H1 (cell line): Measurements from ENCODE around the gene NARS2. TPM values are rescaled to one million over a fixed set of nuclear protein-coding genes. Genes with fewer than 3 reads are reported as not detected.

Source experiments
- CTCF ChIA-PET: fragments of 300-600 bp; sonication (Branson Sonifier 250); formaldehyde crosslinking; loops from one replicate; lab custom pipeline; 2021; ENCODE audit not compliant: partially characterized antibody; lab: Charles Lee
- POLR2A ChIA-PET: fragments of 300-600 bp; sonication (Branson Sonifier 250); formaldehyde crosslinking; loops from one replicate; lab custom pipeline; 2021; ENCODE audit warnings: inconsistent platforms; ENCODE audit not compliant: partially characterized antibody; lab: Charles Lee
- DNase-seq, 2 experiments: peaks; one replicate each; pipeline versions ENCODE4 v3.0.0 to v3.0.0-alpha.2; 2010 to 2022; ENCODE audit warnings: low spot score in 2 of 2, low read depth in 1 of 2, mixed read lengths in 1 of 2
- FAIRE-seq: peaks from 2 replicates; lab custom pipeline; 2011; peaks lifted over from hg19 to GRCh38; lab: Jason Lieb, UNC
- H2AFZ ChIP-seq: 2 replicates; pipeline ENCODE4 v1.8.1; 2012; ENCODE audit warnings: low read length, inconsistent platforms
- H2AK5ac ChIP-seq: 2 replicates; pipeline ENCODE4 v1.6.1; 2013; ENCODE audit warnings: low read depth, low read length
- H2BK120ac ChIP-seq: replicated peaks from 2 replicates; pipeline ENCODE3; 2013; ENCODE audit warnings: low read depth, low read length, inconsistent platforms
- H2BK12ac ChIP-seq: 2 replicates; pipeline ENCODE4 v1.6.1; 2013; ENCODE audit warnings: low read depth, low read length
- H2BK15ac ChIP-seq: 2 replicates; pipeline ENCODE4 v1.6.1; 2013; ENCODE audit warnings: low read length
- H2BK20ac ChIP-seq: 2 replicates; pipeline ENCODE4 v1.6.1; 2013; ENCODE audit warnings: low read length
- H2BK5ac ChIP-seq: 2 replicates; pipeline ENCODE4 v1.6.1; 2013; ENCODE audit warnings: low read depth, low read length
- H3K14ac ChIP-seq: 2 replicates; pipeline ENCODE4 v1.6.1; 2013; ENCODE audit warnings: inconsistent platforms; ENCODE audit not compliant: insufficient read length
- H3K18ac ChIP-seq: 2 replicates; pipeline ENCODE4 v1.6.1; 2013; ENCODE audit warnings: low read length; ENCODE audit errors: extremely low read depth
- H3K23ac ChIP-seq: 2 replicates; pipeline ENCODE4 v1.6.1; 2013; ENCODE audit warnings: inconsistent platforms; ENCODE audit not compliant: insufficient read length
- H3K23me2 ChIP-seq: 2 replicates; pipeline ENCODE4 v1.6.1; 2013; ENCODE audit warnings: low read depth, low read length
- H3K27ac ChIP-seq: 2 replicates; pipeline ENCODE4 v1.6.1; 2011; ENCODE audit warnings: low read depth, low read length, inconsistent platforms
- H3K27me3 ChIP-seq, 4 experiments: replicated peaks in 1 of 4; 1 replicate in 1 of 4; 2 replicates in 3 of 4; pipeline versions ENCODE4 v1.6.1 to v1.8.1; 2011 to 2013; ENCODE audit warnings: low read length in 3 of 4, mild to moderate bottlenecking in 3 of 4, inconsistent platforms in 2 of 4, mixed read lengths in 2 of 4, moderate library complexity in 1 of 4; ENCODE audit not compliant: control insufficient read depth in 3 of 4, insufficient read depth in 3 of 4; ENCODE audit errors: extremely low read depth in 1 of 4
- H3K36me3 ChIP-seq, 4 experiments: 2 replicates each; pipeline versions ENCODE4 v1.6.1 to v1.8.1; 2011 to 2013; ENCODE audit warnings: mild to moderate bottlenecking in 4 of 4, low read length in 3 of 4, moderate library complexity in 2 of 4, control low read depth in 1 of 4, inconsistent platforms in 1 of 4; ENCODE audit not compliant: insufficient read depth in 4 of 4, control insufficient read depth in 2 of 4
- H3K4ac ChIP-seq: replicated peaks from 2 replicates; pipeline ENCODE3; 2013; ENCODE audit warnings: low read length, low read depth, mixed read lengths, inconsistent platforms; ENCODE audit not compliant: insufficient read length
- H3K4me1 ChIP-seq, 4 experiments: replicated peaks in 1 of 4; 1 replicate in 1 of 4; 2 replicates in 3 of 4; pipeline versions ENCODE4 v1.6.1 to v1.8.1; 2011 to 2013; ENCODE audit warnings: low read length in 3 of 4, inconsistent platforms in 2 of 4, mixed read lengths in 1 of 4; ENCODE audit not compliant: insufficient read depth in 4 of 4, control insufficient read depth in 3 of 4
- H3K4me2 ChIP-seq, 2 experiments: 2 replicates each; pipeline versions ENCODE4 v1.6.1 to v1.8.1; 2011 to 2013; ENCODE audit warnings: low read depth in 2 of 2, low read length in 2 of 2, control low read depth in 1 of 2, inconsistent platforms in 1 of 2, mild to moderate bottlenecking in 1 of 2; ENCODE audit not compliant: insufficient read depth in 1 of 2
- H3K4me3 ChIP-seq, 4 experiments: fragments of 200-600, 300-600 bp in 1 of 4; sonication (generic), shearing (Covaris generic), sonication (Bioruptor Twin) in 1 of 4; 2 replicates each; pipeline versions ENCODE4 v1.5.1 to v1.8.1; 2011 to 2016; ENCODE audit warnings: low read length in 4 of 4, low read depth in 3 of 4, control low read depth in 2 of 4, inconsistent platforms in 2 of 4, mild to moderate bottlenecking in 2 of 4, mixed read lengths in 1 of 4, moderate library complexity in 1 of 4; ENCODE audit not compliant: insufficient read depth in 2 of 4; ENCODE audit errors: extremely low read depth in 1 of 4
- H3K56ac ChIP-seq: replicated peaks from 2 replicates; pipeline ENCODE3; 2013; ENCODE audit warnings: low read depth, mild to moderate bottlenecking, mixed read lengths, low read length, inconsistent platforms; ENCODE audit not compliant: insufficient read length
- H3K79me1 ChIP-seq: 2 replicates; pipeline ENCODE4 v1.6.1; 2013; ENCODE audit warnings: low read depth, low read length, control low read depth
- H3K79me2 ChIP-seq, 2 experiments: 2 replicates each; pipeline versions ENCODE4 v1.6.1 to v1.8.1; 2012 to 2013; ENCODE audit warnings: low read length in 2 of 2, mild to moderate bottlenecking in 2 of 2, inconsistent platforms in 1 of 2; ENCODE audit not compliant: insufficient read depth in 2 of 2, control insufficient read depth in 1 of 2
- H3K9ac ChIP-seq, 4 experiments: replicated peaks in 1 of 4; 1 replicate in 1 of 4; 2 replicates in 3 of 4; pipeline versions ENCODE4 v1.6.1 to v1.8.1; 2011 to 2013; ENCODE audit warnings: low read depth in 3 of 4, low read length in 3 of 4, control low read depth in 2 of 4, mild to moderate bottlenecking in 2 of 4, moderate library complexity in 2 of 4, inconsistent platforms in 1 of 4; ENCODE audit errors: extremely low read depth in 1 of 4
- H3K9me3 ChIP-seq, 2 experiments: 2 replicates each; pipeline versions ENCODE4 v1.6.1 to v1.8.1; 2012 to 2013; ENCODE audit warnings: mild to moderate bottlenecking in 2 of 2, moderate library complexity in 2 of 2, control low read depth in 1 of 2, inconsistent platforms in 1 of 2, low read depth in 1 of 2, low read length in 1 of 2, mixed read lengths in 1 of 2; ENCODE audit not compliant: insufficient read depth in 2 of 2
- H4K20me1 ChIP-seq, 2 experiments: replicated peaks in 1 of 2; 2 replicates each; pipeline versions ENCODE3 to v1.8.1; 2011 to 2013; ENCODE audit warnings: inconsistent platforms in 2 of 2, low read length in 2 of 2, mild to moderate bottlenecking in 1 of 2; ENCODE audit not compliant: insufficient read depth in 2 of 2, control insufficient read depth in 1 of 2
- H4K5ac ChIP-seq: 2 replicates; pipeline ENCODE4 v1.6.1; 2013; ENCODE audit warnings: low read length, low read depth, mixed read lengths, inconsistent platforms; ENCODE audit not compliant: insufficient read length
- H4K8ac ChIP-seq: 2 replicates; pipeline ENCODE4 v1.8.0; 2013; ENCODE audit warnings: mild to moderate bottlenecking, moderate library complexity, low read length, inconsistent platforms; ENCODE audit not compliant: insufficient read depth; ENCODE audit errors: extremely low read depth
- H4K91ac ChIP-seq: replicated peaks from 2 replicates; pipeline ENCODE3; 2013; ENCODE audit warnings: low read length, mixed read lengths, inconsistent platforms; ENCODE audit not compliant: insufficient read length
- GABPA ChIP-seq: IDR thresholded peaks from 2 replicates; pipeline ENCODE4 v1.6.1; 2011; ENCODE audit warnings: mild to moderate bottlenecking, low read length, moderate library complexity, borderline replicate concordance; ENCODE audit not compliant: insufficient read depth
- TCF12 ChIP-seq: IDR thresholded peaks from 2 replicates; pipeline ENCODE4 v1.6.1; 2011; ENCODE audit warnings: low read depth, mild to moderate bottlenecking, low read length
- WGBS, 2 experiments: shearing (Covaris generic) in 1 of 2; methylation state at CpG; one replicate each; pipeline versions ENCODE4 v1.1.6 to v1.1.7; 2013 to 2015; ENCODE audit warnings: low lambda C conversion rate in 2 of 2, mixed read lengths in 2 of 2, inconsistent platforms in 1 of 2, low coverage in 1 of 2, missing lambda C conversion rate in 1 of 2; ENCODE audit not compliant: insufficient replicate concordance in 2 of 2, insufficient coverage in 1 of 2, insufficient read length in 1 of 2; ENCODE audit errors: extremely low coverage in 1 of 2, missing lambda C conversion rate in 1 of 2; 5-methylcytosine and 5-hydroxymethylcytosine counted together
- polyA plus RNA-seq, 7 experiments: library from polyadenylated mRNA; depleted of rRNA in 3 of 7; stranded (reverse) in 5 of 7; unstranded in 2 of 7; fragments of >200 nt in 5 of 7; fragments of 200-250 nt in 2 of 7; gene quantifications; 1 replicate in 5 of 7; 2 replicates in 1 of 7; 4 replicates in 1 of 7; pipeline versions ENCODE4 v1.2.1 to v1.2.3, GENCODE V29; 2011 to 2013; ENCODE audit warnings: missing spikeins in 2 of 7, mixed read lengths in 2 of 7
- total RNA-seq: library from RNA; stranded (reverse); fragmentation: NEBNext Ultra II Directional; extraction: Animal tissue kit (Norgen Biotek cat#: 25700); gene quantifications from 2 replicates; pipeline ENCODE4 v1.2.1, GENCODE V29; 2021
- TF ChIP-seq, protein P1 (sequence below): IDR thresholded peaks from 2 replicates; pipeline ENCODE4 v1.6.1; 2012; ENCODE audit warnings: inconsistent platforms

Gene NARS2
- total and polyA plus RNA-seq, 2 of the 8 experiments (the other 6 are each of a cell fraction or from before 2014, with no cell fraction given) = 26.2 to 51.6 TPM

DNA sequence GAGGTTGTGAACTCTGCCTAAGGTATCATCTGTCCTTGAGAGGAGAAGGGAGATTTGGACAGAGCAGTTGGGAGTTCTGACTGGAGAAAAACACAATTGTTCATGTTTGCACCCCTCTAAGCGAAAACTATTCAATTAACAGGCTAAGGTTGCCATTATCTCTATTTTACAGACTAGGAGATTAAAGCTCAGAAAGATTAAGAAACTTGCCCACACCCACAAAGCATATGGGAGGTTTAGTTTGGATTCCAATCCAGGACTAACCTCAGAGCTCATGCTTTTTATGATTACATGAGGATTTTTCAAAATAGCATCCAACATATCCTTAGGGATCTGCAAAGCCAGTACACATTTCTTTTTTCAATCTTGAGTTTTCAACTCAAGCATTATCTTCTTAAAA lies 179.1 kb downstream of the NARS2 start:
- no peak overlapping the region for H2AFZ ChIP-seq
- 100% methylated on average over 1 of the region's 1 CpG; no CpG with 5 or more reads in 1 of the 2 experiments for WGBS, 2 experiments

More for the DNA sequence above, 179.1 kb downstream of the NARS2 start:
- Histone ChIP-seq H3K23me2 (no peaks in the 10 kb centered on the region), H3K18ac (no peak overlapping the region), H3K4ac (no peak overlapping the region), H3K79me2 (no peaks in the 10 kb centered on the region), H2BK20ac (no peak overlapping the region), H3K36me3 (no peaks in the 10 kb centered on the region), H3K79me1 (peaks cover 3% of the 10 kb centered on the region; the same call in 1 of the 2 replicates), H4K5ac (no peak overlapping the region), H3K27me3 (peaks cover 0 to 4% (median 3%) of the 10 kb centered on the region in 4 experiments; a peak in 2 of 7 replicates), H2BK15ac (no peak overlapping the region), H2BK5ac (no peak overlapping the region), H3K27ac (no peak overlapping the region), H3K9ac (no peak overlapping the region), H4K91ac (no peak overlapping the region), H3K4me2 (no peak overlapping the region), H3K23ac (no peak overlapping the region), H3K9me3 (no peaks in the 10 kb centered on the region), H3K4me3 (no peak overlapping the region), H2BK12ac (no peak overlapping the region), H3K4me1 (peaks cover 0 to 6% (median 5%) of the 10 kb centered on the region in 4 experiments; a peak in 4 of 7 replicates), H2AK5ac (no peak overlapping the region), H4K20me1 (peaks cover 2 to 10% of the 10 kb centered on the region in 2 experiments), H2BK120ac (no peak overlapping the region), H3K14ac (no peak overlapping the region), H3K56ac (no peak overlapping the region), H4K8ac (no peak overlapping the region)
- TF ChIP-seq, protein P1, sequence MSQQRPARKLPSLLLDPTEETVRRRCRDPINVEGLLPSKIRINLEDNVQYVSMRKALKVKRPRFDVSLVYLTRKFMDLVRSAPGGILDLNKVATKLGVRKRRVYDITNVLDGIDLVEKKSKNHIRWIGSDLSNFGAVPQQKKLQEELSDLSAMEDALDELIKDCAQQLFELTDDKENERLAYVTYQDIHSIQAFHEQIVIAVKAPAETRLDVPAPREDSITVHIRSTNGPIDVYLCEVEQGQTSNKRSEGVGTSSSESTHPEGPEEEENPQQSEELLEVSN = no peak
- TF ChIP-seq GABPA (no peak), TCF12 (no peak)
- ChIA-PET CTCF (interaction anchor here (1.2 to 2.2 kb wide), 3 partner anchors 11 to 168 kb away, joined by 3 to 6 read pairs (median 5); no protein-coding TSS in a partner anchor), POLR2A (no interaction called here)
- no peak for DNase-seq
- FAIRE-seq = no peak
